Measurements from ENCODE around the gene ARID1B. TPM values are rescaled to one million over a fixed set of nuclear protein-coding genes. Genes with fewer than 3 reads are reported as not detected.

Gene ARID1B
- total and polyA plus RNA-seq, 2 of the 13 experiments (the other 11 are each of a cell fraction or from before 2014, with no cell fraction given): 20.1 to 32.6 TPM

- TF ChIP-seq GFI1 (CRISPR knock-in tag; IDR thresholded peaks at IDR 0.05; ENCODE audit: borderline replicate concordance) (no peak), YEATS2 (CRISPR knock-in tag; IDR thresholded peaks at IDR 0.05; ENCODE audit: borderline replicate concordance) (no peak), SOX6 (IDR thresholded peaks at IDR 0.05) (no peak), SOX6 (CRISPR knock-in tag; IDR thresholded peaks at IDR 0.05) (no peak), ATF5 (CRISPR knock-in tag; IDR thresholded peaks at IDR 0.05; ENCODE audit: low read depth) (no peak), ONECUT2 (CRISPR knock-in tag; IDR thresholded peaks at IDR 0.05) (no peak), PRDM10 (CRISPR knock-in tag; IDR thresholded peaks at IDR 0.05; ENCODE audit: low read depth) (no peak), ZNF136 (CRISPR knock-in tag; IDR thresholded peaks at IDR 0.05; ENCODE audit: low read depth) (no peak)
- intact Hi-C loops (cut with micrococcal nuclease; ENCODE audit: unreplicated experiment): no loop called here
Measured at GRCh38 chr6:157215717-157216116, 438.5 kb downstream of the ARID1B start.

More at GRCh38 chr6:157215717-157216116, 438.5 kb downstream of the ARID1B start:
- ATAC-seq (no peak), FAIRE-seq (no peak), DNase-seq (ENCODE audit: low spot score) (no peak)
- H3K9ac ChIP-seq (ENCODE audit: insufficient read depth, low read depth, low read length): no peak overlapping the region
- ChIA-PET CTCF (ENCODE audit: low intra/inter-chr PET ratio, low total read pairs) (no interaction called here), POLR2A (no interaction called here)
- in situ Hi-C loops (cut with HindIII; ENCODE audit: extremely low pct_ligation_motif_present, low pct_unique_long_range_greater_than_20kb): no loop called here
- H3K79me2 ChIP-seq (ENCODE audit: insufficient read depth, low read length): no peaks in the 10 kb centered on the region
- H3K27ac ChIP-seq (ENCODE audit: extremely low read length, insufficient read depth, low read length): no peak overlapping the region
- no peak overlapping the region for H3K4me3 ChIP-seq (replicated peaks in 1 of 3; ENCODE audit: insufficient read depth in 1 of 3, low read depth in 2 of 3, low read length in 3 of 3)
- H3K9me3 ChIP-seq (ENCODE audit: low read length): no peaks in the 10 kb centered on the region
- no peak overlapping the region for H2AFZ ChIP-seq (ENCODE audit: low read length)
- BruUV-seq (replicated peaks): no TSS peak
- H3K4me1 ChIP-seq (ENCODE audit: insufficient read depth, low read length): peaks cover 14% of the 10 kb centered on the region
- H3K36me3 ChIP-seq (replicated peaks in 1 of 2; ENCODE audit: control insufficient read depth in 1 of 2, insufficient read depth in 2 of 2, low read length in 2 of 2): no peaks in the 10 kb centered on the region
- 68% methylated on average over 2 of the region's 2 CpGs for WGBS (ENCODE audit: low lambda C conversion rate)
- peaks cover 1 to 17% of the 10 kb centered on the region in 2 experiments; a peak in 3 of 5 replicates for H3K27me3 ChIP-seq (ENCODE audit: control insufficient read depth in 1 of 2, insufficient read depth in 2 of 2, low read length in 2 of 2)
- H4K20me1 ChIP-seq (ENCODE audit: insufficient read depth, low read length): no peaks in the 10 kb centered on the region
- H3K4me2 ChIP-seq (ENCODE audit: low read depth, low read length): no peak overlapping the region
